Spleen (tissue), 7 donors: ENCODE results near the gene GOLGA1.

ENCODE experiments used
- CTCF ChIP-seq, 11 experiments: fragments of 200-600 bp in 7 of 11; fragments of 450-650 bp in 4 of 11; sonication (generic) in 4 of 11; IDR thresholded peaks in 8 of 11; conservative IDR thresholded peaks in 3 of 11; 1 replicate in 7 of 11; 2 replicates in 4 of 11; pipeline versions ENCODE4 v1.4.0 to v1.8.0; 2016 to 2021; ENCODE audit warnings: antibody characterized with exemption in 11 of 11, inconsistent platforms in 4 of 11, mild to moderate bottlenecking in 1 of 11
- POLR2A ChIP-seq, 3 donors: fragments of 450-650 bp; IDR thresholded peaks; one replicate each; pipeline ENCODE4 v1.5.1; 2017; ENCODE audit warnings: antibody characterized with exemption in 3 of 3, mild to moderate bottlenecking in 1 of 3
- donor health status: DM: no; HTN: no; CAD: no; lungs with moderate emphysema.
- donor health status: DM: no; HTN: no; CAD: no.
- donor health status: DM: no; HTN: no; CAD: no.

- TF ChIP-seq CTCF (IDR thresholded peaks at IDR 0.05 in 8 of 11, conservative IDR thresholded peaks at IDR 0.05 in 3 of 11) (no peak), POLR2A (IDR thresholded peaks at IDR 0.05) (no peak)
These were observed 31.4 kb upstream of the GOLGA1 start for GRCh38 chr9:124972241-124972770.
